ENCODE results near the gene ALOX5AP.

ALOX5AP gene

GRCh38 chr13:30763786-30764413, 28.6 kb downstream of the ALOX5AP start:
- TF ChIP-seq EZH2 (optimal IDR thresholded peaks at IDR 0.05; ENCODE audit: low read depth, low read length) (no peak), EZH2phosphoT487 (IDR thresholded peaks at IDR 0.05; ENCODE audit: low read length) (no peak)
- TF ChIP-seq, protein P1, sequence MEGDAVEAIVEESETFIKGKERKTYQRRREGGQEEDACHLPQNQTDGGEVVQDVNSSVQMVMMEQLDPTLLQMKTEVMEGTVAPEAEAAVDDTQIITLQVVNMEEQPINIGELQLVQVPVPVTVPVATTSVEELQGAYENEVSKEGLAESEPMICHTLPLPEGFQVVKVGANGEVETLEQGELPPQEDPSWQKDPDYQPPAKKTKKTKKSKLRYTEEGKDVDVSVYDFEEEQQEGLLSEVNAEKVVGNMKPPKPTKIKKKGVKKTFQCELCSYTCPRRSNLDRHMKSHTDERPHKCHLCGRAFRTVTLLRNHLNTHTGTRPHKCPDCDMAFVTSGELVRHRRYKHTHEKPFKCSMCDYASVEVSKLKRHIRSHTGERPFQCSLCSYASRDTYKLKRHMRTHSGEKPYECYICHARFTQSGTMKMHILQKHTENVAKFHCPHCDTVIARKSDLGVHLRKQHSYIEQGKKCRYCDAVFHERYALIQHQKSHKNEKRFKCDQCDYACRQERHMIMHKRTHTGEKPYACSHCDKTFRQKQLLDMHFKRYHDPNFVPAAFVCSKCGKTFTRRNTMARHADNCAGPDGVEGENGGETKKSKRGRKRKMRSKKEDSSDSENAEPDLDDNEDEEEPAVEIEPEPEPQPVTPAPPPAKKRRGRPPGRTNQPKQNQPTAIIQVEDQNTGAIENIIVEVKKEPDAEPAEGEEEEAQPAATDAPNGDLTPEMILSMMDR (IDR thresholded peaks at IDR 0.05; ENCODE audit: low read length) = no peak
- Histone ChIP-seq H2AFZ (ENCODE audit: low read length) (no peak overlapping the region), H3K9me2 (replicated peaks; ENCODE audit: insufficient read depth, low read length) (no peaks in the 10 kb centered on the region), H3K27ac (ENCODE audit: low read length) (no peak overlapping the region), H3K4me2 (ENCODE audit: low read depth, low read length) (no peak overlapping the region), H3K9ac (ENCODE audit: low read length) (no peak overlapping the region), H3K4me3 (ENCODE audit: low read length) (no peak overlapping the region), H3K79me2 (ENCODE audit: low read length) (no peaks in the 10 kb centered on the region), H3K27me3 (replicated peaks; ENCODE audit: insufficient read depth, low read length) (no peaks in the 10 kb centered on the region), H3K36me3 (replicated peaks; ENCODE audit: insufficient read depth, low read length) (no peaks in the 10 kb centered on the region), H3K9me3 (replicated peaks; ENCODE audit: insufficient read depth, low read length) (no peaks in the 10 kb centered on the region), H3K4me1 (ENCODE audit: low read length) (no peaks in the 10 kb centered on the region), H3F3A (ENCODE audit: insufficient read depth, low read length) (no peaks in the 10 kb centered on the region), H4K20me1 (ENCODE audit: insufficient read depth, low read length) (no peaks in the 10 kb centered on the region)
- DNase-seq = no peak

GRCh38 chr13:30766231-30766630, 30.9 kb downstream of the ALOX5AP start:
- no peaks in the 10 kb centered on the region for H3K4me1 ChIP-seq (ENCODE audit: low read length)
- H3K4me2 ChIP-seq (ENCODE audit: low read depth, low read length) = no peak overlapping the region
- no peak for DNase-seq
- no peak for TF ChIP-seq EZH2 (optimal IDR thresholded peaks at IDR 0.05; ENCODE audit: low read depth, low read length)
- TF ChIP-seq, protein P1 (IDR thresholded peaks at IDR 0.05; ENCODE audit: low read length) = no peak
- H3K27ac ChIP-seq (ENCODE audit: low read length) = no peak overlapping the region
- no peaks in the 10 kb centered on the region for H3K36me3 ChIP-seq (replicated peaks; ENCODE audit: insufficient read depth, low read length)
- no peaks in the 10 kb centered on the region for H3K79me2 ChIP-seq (ENCODE audit: low read length)
- no peak overlapping the region for H2AFZ ChIP-seq (ENCODE audit: low read length)
- no peaks in the 10 kb centered on the region for H3K9me3 ChIP-seq (replicated peaks; ENCODE audit: insufficient read depth, low read length)
- H3K9ac ChIP-seq (ENCODE audit: low read length) = no peak overlapping the region
- no peaks in the 10 kb centered on the region for H3K9me2 ChIP-seq (replicated peaks; ENCODE audit: insufficient read depth, low read length)
- no peaks in the 10 kb centered on the region for H3K27me3 ChIP-seq (replicated peaks; ENCODE audit: insufficient read depth, low read length)
- H4K20me1 ChIP-seq (ENCODE audit: insufficient read depth, low read length) = no peaks in the 10 kb centered on the region
- H3K4me3 ChIP-seq (ENCODE audit: low read length) = no peak overlapping the region
- no peaks in the 10 kb centered on the region for H3F3A ChIP-seq (ENCODE audit: insufficient read depth, low read length)

GRCh38 chr13:30770929-30771328, 35.6 kb downstream of the ALOX5AP start:
- Histone ChIP-seq H3K9me2 (replicated peaks; ENCODE audit: insufficient read depth, low read length) (no peaks in the 10 kb centered on the region), H3K9ac (ENCODE audit: low read length) (no peak overlapping the region), H3K4me3 (ENCODE audit: low read length) (no peak overlapping the region), H3K36me3 (replicated peaks; ENCODE audit: insufficient read depth, low read length) (no peaks in the 10 kb centered on the region), H4K20me1 (ENCODE audit: insufficient read depth, low read length) (no peaks in the 10 kb centered on the region), H3K27ac (ENCODE audit: low read length) (no peak overlapping the region), H3K9me3 (replicated peaks; ENCODE audit: insufficient read depth, low read length) (no peaks in the 10 kb centered on the region), H3K27me3 (replicated peaks; ENCODE audit: insufficient read depth, low read length) (no peaks in the 10 kb centered on the region), H3K4me1 (ENCODE audit: low read length) (peaks cover 12% of the 10 kb centered on the region; the same call in 1 of the 2 replicates), H3F3A (ENCODE audit: insufficient read depth, low read length) (no peaks in the 10 kb centered on the region), H3K79me2 (ENCODE audit: low read length) (no peaks in the 10 kb centered on the region), H2AFZ (ENCODE audit: low read length) (no peak overlapping the region), H3K4me2 (ENCODE audit: low read depth, low read length) (no peak overlapping the region)
- TF ChIP-seq, protein P1 (IDR thresholded peaks at IDR 0.05; ENCODE audit: low read length) = no peak
- no peak for TF ChIP-seq EZH2phosphoT487 (IDR thresholded peaks at IDR 0.05; ENCODE audit: low read length)
- TF ChIP-seq EZH2 (optimal IDR thresholded peaks at IDR 0.05; ENCODE audit: low read depth, low read length) = no peak
- no peak for DNase-seq

Data from MM.1S (cell line).